Activated B cell treated with CpG ODN at 0.5 μM for 24 hours (primary cell): ENCODE data around the gene LRP2. TPM values are rescaled to one million over a fixed set of nuclear protein-coding genes. Genes with fewer than 3 reads are reported as not detected.

Experiments
- ATAC-seq: fragments of 200-7000 bp; cut with Tn5 transposase; one replicate; pipeline ENCODE4 v1.10.0; 2021; ENCODE audit warnings: low read depth, mild to moderate bottlenecking, moderate library complexity
- CTCF ChIA-PET: fragments of 350-600 bp; sonication (Branson Sonifier 250); formaldehyde crosslinking; loops from one replicate; lab custom pipeline; 2021; ENCODE audit warnings: antibody characterized with exemption; lab: Charles Lee
- POLR2A ChIA-PET: fragments of 350-600 bp; sonication (Branson Sonifier 250); formaldehyde crosslinking; loops from one replicate; lab custom pipeline; 2021; ENCODE audit warnings: antibody characterized with exemption; lab: Charles Lee
- DNase-seq: peaks from one replicate; pipeline ENCODE4 v3.0.0; 2022
- H3K27ac Mint-ChIP-seq: one replicate; pipeline ENCODE4 v1.8.0; 2020; ENCODE audit warnings: mixed read lengths
- H3K27me3 Mint-ChIP-seq: one replicate; pipeline ENCODE4 v1.8.0; 2021; ENCODE audit warnings: mixed read lengths
- H3K36me3 Mint-ChIP-seq: one replicate; pipeline ENCODE4 v1.8.0; 2021; ENCODE audit warnings: low read depth, mixed read lengths
- H3K4me1 Mint-ChIP-seq: one replicate; pipeline ENCODE4 v1.8.0; 2021; ENCODE audit warnings: mixed read lengths
- H3K4me3 Mint-ChIP-seq: one replicate; pipeline ENCODE4 v1.8.0; 2020; ENCODE audit warnings: mild to moderate bottlenecking, mixed read lengths
- H3K9me3 Mint-ChIP-seq: one replicate; pipeline ENCODE4 v1.8.0; 2020; ENCODE audit warnings: mixed read lengths
- CTCF ChIP-seq: fragments of 200-600 bp; IDR thresholded peaks from one replicate; pipeline ENCODE4 v1.8.0; 2022; ENCODE audit warnings: antibody characterized with exemption, mild to moderate bottlenecking
- intact Hi-C: fragments of 100-400 bp; cut with micrococcal nuclease; formaldehyde crosslinking; loops from one replicate; pipeline ENCODE4 v1.15.1; 2024
- total RNA-seq: library from RNA; stranded (reverse); gene quantifications from 2 replicates; pipeline ENCODE4 v1.2.3, GENCODE V29; 2022

The LRP2 gene
- total RNA-seq, 1 donor from 2014 or later: not detected

- intact Hi-C loops: no loop called here
- Mint-ChIP-seq H3K36me3 (no peaks in the 10 kb centered on the region), H3K27me3 (no peaks in the 10 kb centered on the region), H3K4me1 (no peaks in the 10 kb centered on the region), H3K4me3 (no peak overlapping the region), H3K9me3 (no peaks in the 10 kb centered on the region), H3K27ac (no peak overlapping the region)
- ChIA-PET POLR2A (no interaction called here), CTCF (no interaction called here)
- TF ChIP-seq CTCF: no peak
- no peak for DNase-seq
- ATAC-seq: no peak
Observed at GRCh38 chr2:169229590-169229989, 132.7 kb downstream of the LRP2 start.

- Mint-ChIP-seq H3K27me3 (no peaks in the 10 kb centered on the region), H3K4me1 (no peaks in the 10 kb centered on the region), H3K27ac (no peak overlapping the region), H3K36me3 (no peaks in the 10 kb centered on the region), H3K4me3 (no peak overlapping the region), H3K9me3 (no peaks in the 10 kb centered on the region)
- intact Hi-C loops: no loop called here
- DNase-seq: no peak
- CTCF ChIA-PET: no interaction called here
- no peak for TF ChIP-seq CTCF
- ATAC-seq: no peak
- POLR2A ChIA-PET: no interaction called here
Observed at GRCh38 chr2:169225906-169226305, 136.4 kb downstream of the LRP2 start.

GRCh38 chr2:169225233-169225750, 137.0 kb downstream of the LRP2 start:
- Mint-ChIP-seq H3K4me1 (no peaks in the 10 kb centered on the region), H3K27me3 (no peaks in the 10 kb centered on the region), H3K36me3 (no peaks in the 10 kb centered on the region), H3K27ac (no peak overlapping the region), H3K9me3 (no peaks in the 10 kb centered on the region), H3K4me3 (no peak overlapping the region)
- intact Hi-C loops: no loop called here
- ChIA-PET POLR2A (no interaction called here), CTCF (no interaction called here)
- DNase-seq (no peak), ATAC-seq (no peak)
- no peak for TF ChIP-seq CTCF

- no peaks in the 10 kb centered on the region for H3K27me3 Mint-ChIP-seq
- no peak overlapping the region for H3K4me3 Mint-ChIP-seq
- POLR2A ChIA-PET: no interaction called here
- CTCF ChIA-PET: no interaction called here
- DNase-seq (no peak), ATAC-seq (no peak)
- no peaks in the 10 kb centered on the region for H3K36me3 Mint-ChIP-seq
- H3K9me3 Mint-ChIP-seq: no peaks in the 10 kb centered on the region
- H3K27ac Mint-ChIP-seq: no peak overlapping the region
- no peak for TF ChIP-seq CTCF
- no peaks in the 10 kb centered on the region for H3K4me1 Mint-ChIP-seq
- intact Hi-C loops: no loop called here
Observed at GRCh38 chr2:169222665-169223064, 139.7 kb downstream of the LRP2 start.

- intact Hi-C loops: no loop called here
- H3K27ac Mint-ChIP-seq: no peak overlapping the region
- H3K4me3 Mint-ChIP-seq: no peak overlapping the region
- no peaks in the 10 kb centered on the region for H3K36me3 Mint-ChIP-seq
- no peaks in the 10 kb centered on the region for H3K9me3 Mint-ChIP-seq
- no peaks in the 10 kb centered on the region for H3K27me3 Mint-ChIP-seq
- DNase-seq (no peak), ATAC-seq (no peak)
- TF ChIP-seq CTCF: no peak
- no peaks in the 10 kb centered on the region for H3K4me1 Mint-ChIP-seq
- ChIA-PET CTCF (no interaction called here), POLR2A (no interaction called here)
Observed at GRCh38 chr2:169221745-169222369, 140.5 kb downstream of the LRP2 start.
